Retinal pigment epithelial cell (primary cell): ENCODE results near the gene GDPD5.
A peak's percentile ranks its signal among the peaks of the same experiment; 100 is the strongest.

ENCODE experiments used
- DNase-seq: peaks from one replicate; pipeline ENCODE4 v3.0.0-alpha.2; 2010; ENCODE audit warnings: low read depth
- H3K4me3 ChIP-seq: 2 replicates; pipeline ENCODE4 v1.5.1; 2011; ENCODE audit warnings: mild to moderate bottlenecking, low read length, control low read depth, moderate library complexity
- CTCF ChIP-seq: conservative IDR thresholded peaks from 2 replicates; pipeline ENCODE4 v1.5.1; 2011; ENCODE audit warnings: low read depth, low read length, control low read depth, inconsistent platforms

GDPD5 gene

GRCh38 chr11:75470476-75471080 lies 55.2 kb downstream of the GDPD5 start:
- no peak for DNase-seq
- no peak for TF ChIP-seq CTCF
- no peak overlapping the region for H3K4me3 ChIP-seq

GRCh38 chr11:75469785-75470405 lies 55.8 kb downstream of the GDPD5 start:
- TF ChIP-seq CTCF, result no peak
- no peak for DNase-seq

GRCh38 chr11:75468534-75469340 lies 57.0 kb downstream of the GDPD5 start:
- TF ChIP-seq CTCF, result no peak
- H3K4me3 ChIP-seq, result no peak overlapping the region
- peak; percentile 46 for DNase-seq

More at GRCh38 chr11:75469785-75470405, 55.8 kb downstream of the GDPD5 start:
- H3K4me3 ChIP-seq, result no peak overlapping the region

GRCh38 chr11:75467881-75468280 lies 57.9 kb downstream of the GDPD5 start:
- no peak for TF ChIP-seq CTCF
- H3K4me3 ChIP-seq, result no peak overlapping the region
- no peak for DNase-seq

GRCh38 chr11:75467311-75467710 lies 58.4 kb downstream of the GDPD5 start:
- no peak for TF ChIP-seq CTCF
- no peak for DNase-seq
- no peak overlapping the region for H3K4me3 ChIP-seq

GRCh38 chr11:75465701-75466531 lies 59.8 kb downstream of the GDPD5 start:
- DNase-seq, result peak; percentile 99

More at GRCh38 chr11:75465701-75466531, 59.8 kb downstream of the GDPD5 start:
- peak; percentile 54 for TF ChIP-seq CTCF
- H3K4me3 ChIP-seq, result no peak overlapping the region
